SK-N-MC (cell line): ENCODE results near the gene MYCBP2.

ENCODE experiments used
- EZH2 ChIP-seq: fragments of 200-600 bp; sonication (generic); IDR thresholded peaks from one replicate; pipeline ENCODE4 v1.6.1; 2017; ENCODE audit warnings: antibody characterized with exemption
- POLR2AphosphoS5 ChIP-seq: IDR thresholded peaks from 2 replicates; pipeline ENCODE4 v1.6.1; 2012; ENCODE audit warnings: mild to moderate bottlenecking, low read depth, low read length, borderline replicate concordance

DNA sequence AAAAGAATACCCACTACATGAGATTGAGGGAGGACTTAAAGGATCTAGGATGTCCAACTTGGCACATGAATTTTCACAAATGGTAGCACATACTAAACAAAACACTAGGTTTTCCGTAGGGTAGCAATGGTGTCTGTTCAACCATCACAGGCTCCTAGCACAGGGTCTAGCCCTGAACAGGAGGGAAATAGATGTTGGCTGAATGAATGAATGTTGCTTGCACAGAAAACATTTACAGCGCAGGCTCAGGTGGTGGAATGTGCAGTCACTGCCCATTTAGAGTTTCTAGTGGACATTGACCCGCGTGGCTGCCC lies 1.9 kb upstream of the MYCBP2 start:
- no peak for TF ChIP-seq POLR2AphosphoS5
- TF ChIP-seq EZH2, result no peak
